ENCODE data around the gene RIMKLB.

The RIMKLB gene

GRCh38 chr12:8697476-8698131, at the start of gene RIMKLB:
Gene RIMKLB, plus strand, starts transcription at chr12:8697991. Its CDS starts 15,876 bp downstream, at chr12:8713867.
- DNase-seq (ENCODE audit: low read depth), result peak; percentile 69

- DNase-seq (ENCODE audit: low read depth), result no peak
Measured at GRCh38 chr12:8648576-8649205, 49.1 kb upstream of the RIMKLB start.

GRCh38 chr12:8655421-8655820, 42.4 kb upstream of the RIMKLB start:
- no peak for DNase-seq (ENCODE audit: low read depth)

GRCh38 chr12:8658346-8658745, 39.4 kb upstream of the RIMKLB start:
- no peak for DNase-seq (ENCODE audit: low read depth)

GRCh38 chr12:8661016-8661415, 36.8 kb upstream of the RIMKLB start:
- no peak for DNase-seq (ENCODE audit: low read depth)

- no peak for DNase-seq (ENCODE audit: low read depth)
Measured at GRCh38 chr12:8661751-8662150, 36.0 kb upstream of the RIMKLB start.

- no peak for DNase-seq (ENCODE audit: low read depth)
Measured at GRCh38 chr12:8662593-8662992, 35.2 kb upstream of the RIMKLB start, which contains the start of gene MFAP5. Gene MFAP5, minus strand, starts transcription at chr12:8662826. Its CDS starts 722 bp downstream, at chr12:8662104.

GRCh38 chr12:8664228-8664913, 33.4 kb upstream of the RIMKLB start:
- DNase-seq (ENCODE audit: low read depth), result no peak

GRCh38 chr12:8665759-8666158, 32.0 kb upstream of the RIMKLB start:
- DNase-seq (ENCODE audit: low read depth), result no peak

GRCh38 chr12:8667270-8667669, 30.5 kb upstream of the RIMKLB start:
- DNase-seq (ENCODE audit: low read depth), result no peak

- DNase-seq (ENCODE audit: low read depth), result no peak
Measured at GRCh38 chr12:8668441-8668840, 29.4 kb upstream of the RIMKLB start.

GRCh38 chr12:8672381-8672780, 25.4 kb upstream of the RIMKLB start:
- no peak for DNase-seq (ENCODE audit: low read depth)

GRCh38 chr12:8675591-8676036, 22.2 kb upstream of the RIMKLB start:
- no peak for DNase-seq (ENCODE audit: low read depth)

GRCh38 chr12:8676651-8677050, 21.1 kb upstream of the RIMKLB start:
- DNase-seq (ENCODE audit: low read depth), result no peak

GRCh38 chr12:8677362-8677761, 20.4 kb upstream of the RIMKLB start:
- no peak for DNase-seq (ENCODE audit: low read depth)

GRCh38 chr12:8678661-8679111, 19.1 kb upstream of the RIMKLB start:
- DNase-seq (ENCODE audit: low read depth), result no peak

- DNase-seq (ENCODE audit: low read depth), result no peak
Measured at GRCh38 chr12:8680533-8680932, 17.3 kb upstream of the RIMKLB start.

GRCh38 chr12:8681129-8681884, 16.5 kb upstream of the RIMKLB start:
- no peak for DNase-seq (ENCODE audit: low read depth)

- DNase-seq (ENCODE audit: low read depth), result no peak
Measured at GRCh38 chr12:8685051-8685450, 12.7 kb upstream of the RIMKLB start.

GRCh38 chr12:8687846-8688601, 9.8 kb upstream of the RIMKLB start:
- no peak for DNase-seq (ENCODE audit: low read depth)

- no peak for DNase-seq (ENCODE audit: low read depth)
Measured at GRCh38 chr12:8689681-8690080, 8.1 kb upstream of the RIMKLB start.

GRCh38 chr12:8692573-8692972, 5.2 kb upstream of the RIMKLB start:
- DNase-seq (ENCODE audit: low read depth), result no peak

All from activated T-cell treated with anti-CD3 and anti-CD28 coated beads for 1 hour (primary cell).